Measurements from ENCODE around the gene KLK13. TPM values are rescaled to one million over a fixed set of nuclear protein-coding genes. Genes with fewer than 3 reads are reported as not detected.

The KLK13 gene
- total RNA-seq, 1 donor from 2014 or later: 1.5 TPM

GRCh38 chr19:51091126-51091525, 26.2 kb upstream of the KLK13 start:
- Mint-ChIP-seq H3K4me1 (ENCODE audit: unreplicated experiment) (peaks cover 4% of the 10 kb centered on the region), H3K36me3 (no peaks in the 10 kb centered on the region)

DNA sequence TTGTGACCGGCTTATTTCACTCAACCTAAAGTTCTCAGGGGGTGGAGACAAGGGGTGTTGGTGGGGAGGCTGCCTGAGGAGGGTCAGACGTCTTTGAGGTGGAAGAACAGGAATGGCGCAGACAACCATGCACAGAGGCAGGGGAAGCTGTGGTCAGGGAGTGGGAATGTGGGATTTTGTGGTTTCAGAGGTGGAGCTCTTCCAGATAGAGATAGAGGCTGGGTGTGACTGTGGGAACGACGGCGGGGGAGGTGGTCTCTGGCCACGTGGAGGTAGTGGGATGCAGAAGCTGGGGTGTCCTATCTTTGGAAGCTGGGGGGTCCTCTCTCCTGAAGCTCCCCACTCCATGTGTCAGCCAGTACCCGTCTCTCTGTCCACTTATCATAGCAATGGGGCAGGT, 25.6 kb upstream of the KLK13 start:
- DNase-seq (ENCODE audit: extremely low spot score, unreplicated experiment): no peak
- no peaks in the 10 kb centered on the region for H3K27me3 Mint-ChIP-seq
- H3K4me3 Mint-ChIP-seq: no peak overlapping the region
- peaks cover 4% of the 10 kb centered on the region for H3K4me1 Mint-ChIP-seq (ENCODE audit: unreplicated experiment)
- TF ChIP-seq, protein P1, sequence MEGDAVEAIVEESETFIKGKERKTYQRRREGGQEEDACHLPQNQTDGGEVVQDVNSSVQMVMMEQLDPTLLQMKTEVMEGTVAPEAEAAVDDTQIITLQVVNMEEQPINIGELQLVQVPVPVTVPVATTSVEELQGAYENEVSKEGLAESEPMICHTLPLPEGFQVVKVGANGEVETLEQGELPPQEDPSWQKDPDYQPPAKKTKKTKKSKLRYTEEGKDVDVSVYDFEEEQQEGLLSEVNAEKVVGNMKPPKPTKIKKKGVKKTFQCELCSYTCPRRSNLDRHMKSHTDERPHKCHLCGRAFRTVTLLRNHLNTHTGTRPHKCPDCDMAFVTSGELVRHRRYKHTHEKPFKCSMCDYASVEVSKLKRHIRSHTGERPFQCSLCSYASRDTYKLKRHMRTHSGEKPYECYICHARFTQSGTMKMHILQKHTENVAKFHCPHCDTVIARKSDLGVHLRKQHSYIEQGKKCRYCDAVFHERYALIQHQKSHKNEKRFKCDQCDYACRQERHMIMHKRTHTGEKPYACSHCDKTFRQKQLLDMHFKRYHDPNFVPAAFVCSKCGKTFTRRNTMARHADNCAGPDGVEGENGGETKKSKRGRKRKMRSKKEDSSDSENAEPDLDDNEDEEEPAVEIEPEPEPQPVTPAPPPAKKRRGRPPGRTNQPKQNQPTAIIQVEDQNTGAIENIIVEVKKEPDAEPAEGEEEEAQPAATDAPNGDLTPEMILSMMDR (conservative IDR thresholded peaks at IDR 0.05): no peak
- H3K9me3 Mint-ChIP-seq: no peaks in the 10 kb centered on the region
- H3K36me3 Mint-ChIP-seq: no peaks in the 10 kb centered on the region
- no peak overlapping the region for H3K27ac Mint-ChIP-seq

More at GRCh38 chr19:51091126-51091525, 26.2 kb upstream of the KLK13 start:
- Mint-ChIP-seq H3K9me3 (no peaks in the 10 kb centered on the region), H3K27ac (no peak overlapping the region), H3K4me3 (no peak overlapping the region), H3K27me3 (no peaks in the 10 kb centered on the region)
- DNase-seq (ENCODE audit: extremely low spot score, unreplicated experiment): no peak
- TF ChIP-seq, protein P1 (conservative IDR thresholded peaks at IDR 0.05): no peak

- Mint-ChIP-seq H3K4me1 (ENCODE audit: unreplicated experiment) (peaks cover 4% of the 10 kb centered on the region), H3K27me3 (no peaks in the 10 kb centered on the region), H3K36me3 (no peaks in the 10 kb centered on the region), H3K27ac (no peak overlapping the region), H3K4me3 (no peak overlapping the region), H3K9me3 (no peaks in the 10 kb centered on the region)
- TF ChIP-seq, protein P1 (conservative IDR thresholded peaks at IDR 0.05): no peak
- DNase-seq (ENCODE audit: extremely low spot score, unreplicated experiment): no peak
Measured at GRCh38 chr19:51089786-51090185, 24.9 kb upstream of the KLK13 start.

GRCh38 chr19:51086153-51086850, 21.4 kb upstream of the KLK13 start:
- Mint-ChIP-seq H3K27ac (no peak overlapping the region), H3K36me3 (no peaks in the 10 kb centered on the region), H3K4me3 (no peak overlapping the region), H3K9me3 (no peaks in the 10 kb centered on the region), H3K4me1 (ENCODE audit: unreplicated experiment) (no peaks in the 10 kb centered on the region), H3K27me3 (peaks cover 24% of the 10 kb centered on the region)
- TF ChIP-seq, protein P1 (conservative IDR thresholded peaks at IDR 0.05): no peak
- DNase-seq (ENCODE audit: extremely low spot score, unreplicated experiment): no peak

- Mint-ChIP-seq H3K4me1 (ENCODE audit: unreplicated experiment) (no peaks in the 10 kb centered on the region), H3K36me3 (no peaks in the 10 kb centered on the region), H3K27ac (no peak overlapping the region), H3K4me3 (no peak overlapping the region), H3K9me3 (no peaks in the 10 kb centered on the region), H3K27me3 (peaks cover 24% of the 10 kb centered on the region)
- DNase-seq (ENCODE audit: extremely low spot score, unreplicated experiment): no peak
- TF ChIP-seq, protein P1 (conservative IDR thresholded peaks at IDR 0.05): no peak
Measured at GRCh38 chr19:51084505-51084904, 19.6 kb upstream of the KLK13 start.

Data from type B pancreatic cell (in vitro differentiated cells).